Urinary bladder (tissue), 4 donors: Measurements from ENCODE around the gene NEK1. TPM values are rescaled to one million over a fixed set of nuclear protein-coding genes. Genes with fewer than 3 reads are reported as not detected.
A peak's percentile ranks its signal among the peaks of the same experiment; 100 is the strongest.
"Not testable (repeated sequence)": the region's sequence is repeated elsewhere in the genome, so short reads cannot be mapped to it uniquely, and the experiment has no call there.

Source experiments
- DNase-seq: peaks from one replicate; pipeline ENCODE4 v3.0.0-alpha.2; 2015; ENCODE audit errors: extremely low spot score
- H3K27ac ChIP-seq: one replicate; pipeline ENCODE4 v1.5.1; 2013; ENCODE audit warnings: low read depth, mild to moderate bottlenecking, moderate library complexity
- H3K36me3 ChIP-seq: one replicate; pipeline ENCODE4 v1.6.1; 2013; ENCODE audit warnings: mild to moderate bottlenecking, moderate library complexity; ENCODE audit not compliant: insufficient read depth
- H3K4me1 ChIP-seq: one replicate; pipeline ENCODE4 v1.6.1; 2013; ENCODE audit warnings: mild to moderate bottlenecking, moderate library complexity; ENCODE audit not compliant: insufficient read depth
- H3K4me3 ChIP-seq: one replicate; pipeline ENCODE4 v1.5.1; 2013; ENCODE audit warnings: low read depth, low read length
- WGBS: extraction: QIAGEN DNeasy Blood & Tissue Kit; methylation state at CpG from one replicate; pipeline ENCODE4 v1.1.7; 2013; 5-methylcytosine and 5-hydroxymethylcytosine counted together
- polyA plus RNA-seq: library from polyadenylated mRNA; stranded (reverse); fragments of 200-250 nt; gene quantifications from one replicate; pipeline ENCODE4 v1.2.3, GENCODE V29; 2013
- total RNA-seq: library from RNA; depleted of rRNA; stranded (reverse); fragments of >200 nt; gene quantifications from one replicate; pipeline ENCODE4 v1.2.3, GENCODE V29; 2014
- donor health status: healthy with polysubstance abuse.
- donor health status: healthy.

The NEK1 gene
- total and polyA plus RNA-seq, 2 donors, result 10.0 to 40.8 TPM

GRCh38 chr4:169489306-169489705 lies 123.1 kb downstream of the NEK1 start:
- H3K36me3 ChIP-seq, result peaks cover 1% of the 10 kb centered on the region
- no peaks in the 10 kb centered on the region for H3K4me1 ChIP-seq
- DNase-seq, result no peak
- H3K27ac ChIP-seq, result no peak overlapping the region
- no peak overlapping the region for H3K4me3 ChIP-seq

- 31% methylated on average over 7 of the region's 7 CpGs for WGBS
- Histone ChIP-seq H3K4me3 (no peak overlapping the region), H3K4me1 (no peaks in the 10 kb centered on the region), H3K27ac (no peak overlapping the region), H3K36me3 (no peaks in the 10 kb centered on the region)
- DNase-seq, result peak; percentile 42
Measured at GRCh38 chr4:169485791-169486742, 126.3 kb downstream of the NEK1 start.

- no peak for DNase-seq
- Histone ChIP-seq H3K27ac (no peak overlapping the region), H3K4me1 (no peaks in the 10 kb centered on the region), H3K4me3 (no peak overlapping the region), H3K36me3 (no peaks in the 10 kb centered on the region)
Measured at GRCh38 chr4:169485086-169485485, 127.3 kb downstream of the NEK1 start.

GRCh38 chr4:169484485-169484884 lies 127.9 kb downstream of the NEK1 start:
- Histone ChIP-seq H3K4me1 (no peaks in the 10 kb centered on the region), H3K27ac (no peak overlapping the region), H3K4me3 (no peak overlapping the region), H3K36me3 (no peaks in the 10 kb centered on the region)
- no peak for DNase-seq
- WGBS, result 50% methylated on average over 3 of the region's 3 CpGs

GRCh38 chr4:169464080-169464479 lies 148.3 kb downstream of the NEK1 start:
- DNase-seq, result no peak
- H3K36me3 ChIP-seq, result no peaks in the 10 kb centered on the region
- no peaks in the 10 kb centered on the region for H3K4me1 ChIP-seq
- no peak overlapping the region for H3K4me3 ChIP-seq
- H3K27ac ChIP-seq, result no peak overlapping the region
- WGBS, result 91% methylated on average over 3 of the region's 3 CpGs

GRCh38 chr4:169460081-169460480 lies 152.3 kb downstream of the NEK1 start:
- WGBS, result 95% methylated on average over 7 of the region's 7 CpGs
- Histone ChIP-seq H3K4me1 (no peaks in the 10 kb centered on the region), H3K36me3 (no peaks in the 10 kb centered on the region), H3K4me3 (no peak overlapping the region), H3K27ac (no peak overlapping the region)
- no peak for DNase-seq

- H3K4me1 ChIP-seq, result no peaks in the 10 kb centered on the region
- H3K36me3 ChIP-seq, result no peaks in the 10 kb centered on the region
- H3K4me3 ChIP-seq, result no peak overlapping the region
- no peak for DNase-seq
- H3K27ac ChIP-seq, result no peak overlapping the region
Measured at GRCh38 chr4:169458575-169458974, 153.8 kb downstream of the NEK1 start.

- DNase-seq, H3K4me1 ChIP-seq, H3K27ac ChIP-seq, H3K36me3 ChIP-seq, H3K4me3 ChIP-seq: not testable (repeated sequence)
- WGBS, result 91% methylated on average over 1 of the region's 1 CpG
Measured at GRCh38 chr4:169452644-169453043, 159.7 kb downstream of the NEK1 start.

GRCh38 chr4:169448935-169449334 lies 163.4 kb downstream of the NEK1 start:
- not testable (repeated sequence) for H3K27ac ChIP-seq, H3K36me3 ChIP-seq, DNase-seq, H3K4me3 ChIP-seq, H3K4me1 ChIP-seq
- WGBS, result 88% methylated on average over 10 of the region's 10 CpGs

- no peak overlapping the region for H3K4me3 ChIP-seq
- 94% methylated on average over 4 of the region's 4 CpGs for WGBS
- H3K27ac ChIP-seq, result no peak overlapping the region
- no peaks in the 10 kb centered on the region for H3K36me3 ChIP-seq
- no peak for DNase-seq
- no peaks in the 10 kb centered on the region for H3K4me1 ChIP-seq
Measured at GRCh38 chr4:169446824-169447223, 165.6 kb downstream of the NEK1 start.

- H3K36me3 ChIP-seq, result no peaks in the 10 kb centered on the region
- 93% methylated on average over 1 of the region's 1 CpG for whole genome bisulfite sequencing
- H3K4me1 ChIP-seq, result no peaks in the 10 kb centered on the region
- H3K27ac ChIP-seq, result no peak overlapping the region
- no peak overlapping the region for H3K4me3 ChIP-seq
- DNase-seq, result no peak
Measured at GRCh38 chr4:169443748-169444147, 168.6 kb downstream of the NEK1 start.

GRCh38 chr4:169440446-169440845 lies 171.9 kb downstream of the NEK1 start:
- WGBS, result 86% methylated on average over 3 of the region's 3 CpGs
- Histone ChIP-seq H3K4me3 (no peak overlapping the region), H3K27ac (no peak overlapping the region), H3K4me1 (no peaks in the 10 kb centered on the region), H3K36me3 (no peaks in the 10 kb centered on the region)
- DNase-seq, result no peak

GRCh38 chr4:169439244-169439643 lies 173.1 kb downstream of the NEK1 start:
- WGBS, result 38% methylated on average over 1 of the region's 1 CpG
- Histone ChIP-seq H3K27ac (no peak overlapping the region), H3K4me3 (no peak overlapping the region), H3K36me3 (no peaks in the 10 kb centered on the region), H3K4me1 (no peaks in the 10 kb centered on the region)
- DNase-seq, result peak; percentile 13

GRCh38 chr4:169438057-169438480 lies 174.3 kb downstream of the NEK1 start:
- Histone ChIP-seq H3K4me1 (no peaks in the 10 kb centered on the region), H3K36me3 (no peaks in the 10 kb centered on the region), H3K4me3 (no peak overlapping the region), H3K27ac (no peak overlapping the region)
- no peak for DNase-seq
- WGBS, result 85% methylated on average over 2 of the region's 2 CpGs
